Activated T-cell treated with anti-CD3 and anti-CD28 coated beads, Interleukin-2, amount 50 U/mL, for 48 hours (primary cell): ENCODE measurements around the gene RCBTB1.

Source experiments
- DNase-seq, 2 experiments: peaks; one replicate each; pipeline ENCODE4 v3.0.0-alpha.2; 2020

The RCBTB1 gene

DNA sequence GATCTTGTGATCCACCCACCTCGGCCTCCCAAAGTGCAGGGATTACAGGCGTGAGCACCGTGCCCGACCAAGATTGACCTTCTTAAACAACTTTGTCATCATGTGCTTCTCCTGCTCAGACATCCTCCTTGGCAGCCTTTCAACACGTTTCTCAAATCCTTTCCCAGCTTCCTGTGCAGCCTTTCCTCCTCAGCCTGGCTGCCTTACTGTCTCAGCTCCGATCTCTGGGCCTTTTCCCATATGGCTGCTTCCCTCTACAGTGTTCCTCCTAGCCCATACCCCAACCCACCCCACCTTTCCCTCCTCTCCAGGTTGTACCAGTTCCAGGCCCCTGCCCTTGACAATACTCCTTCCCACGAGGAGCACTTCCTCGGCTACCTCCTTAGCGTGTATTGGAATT is 82.4 kb downstream of the RCBTB1 start:
- DNase-seq = no peak

- peak in 1 of 2 experiments; percentile 25 for DNase-seq
Observed at GRCh38 chr13:49499889-49500660, 85.3 kb downstream of the RCBTB1 start.

DNA sequence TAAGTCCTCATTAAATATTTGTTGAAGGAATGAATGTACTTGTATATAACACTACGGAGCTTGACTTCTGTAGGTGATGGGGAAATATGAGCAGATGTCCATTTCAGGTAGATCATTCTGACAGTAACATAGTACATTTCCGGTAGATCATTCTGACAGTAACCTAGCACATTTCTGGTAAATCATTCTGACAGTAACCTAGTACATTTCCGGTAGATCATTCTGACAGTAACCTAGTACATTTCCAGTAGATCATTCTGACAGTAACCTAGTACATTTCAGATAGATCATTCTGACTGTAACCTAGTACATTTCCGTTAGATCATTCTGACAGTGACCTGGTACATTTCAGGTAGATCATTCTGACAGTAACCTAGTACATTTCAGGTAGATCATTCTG is 87.2 kb downstream of the RCBTB1 start:
- no peak for DNase-seq

- DNase-seq = peak in 1 of 2 experiments; percentile 33
Observed at GRCh38 chr13:49497272-49497671, 88.1 kb downstream of the RCBTB1 start.

- DNase-seq = peak; percentile 62 to 69
Observed at GRCh38 chr13:49496837-49497236, 88.5 kb downstream of the RCBTB1 start.

GRCh38 chr13:49495783-49496762 is 89.3 kb downstream of the RCBTB1 start, which contains the start of gene PHF11:
TSS of gene PHF11 (plus strand) at chr13:49495953. CDS start at chr13:49496002, 49 bp downstream.
- peak; percentile 90 to 92 for DNase-seq

DNA sequence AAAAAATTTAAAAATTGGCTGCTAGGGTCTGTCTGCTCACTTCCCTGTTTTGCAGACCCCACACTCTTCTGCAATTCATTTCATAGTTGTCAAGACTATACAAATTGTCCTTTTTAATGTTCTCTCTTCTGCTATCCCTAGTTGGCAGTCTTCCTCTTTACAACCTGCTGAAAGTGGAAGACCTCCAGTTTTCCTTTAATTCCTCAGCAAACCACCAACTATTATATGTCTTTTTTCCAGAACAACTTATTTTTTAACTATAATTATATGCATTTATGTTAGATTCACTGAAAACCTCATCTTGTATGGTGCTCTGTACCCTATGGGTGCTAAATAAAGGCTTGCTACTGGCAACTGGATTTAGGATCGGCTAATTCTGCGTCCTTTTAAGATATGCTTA is 90.7 kb downstream of the RCBTB1 start:
- no peak for DNase-seq

GRCh38 chr13:49488563-49488962 is 96.8 kb downstream of the RCBTB1 start:
- no peak for DNase-seq
